Melanocyte of skin (primary cell): ENCODE measurements around the gene COL7A1. TPM values are rescaled to one million over a fixed set of nuclear protein-coding genes. Genes with fewer than 3 reads are reported as not detected.

Experiments
- small RNA-seq, 2 donors: library from RNA; depleted of rRNA; stranded (forward); fragments of <200 nt; gene quantifications; one replicate each; pipeline ENCODE3, GENCODE V24; 2012
- total RNA-seq, 2 donors: library from RNA; depleted of rRNA; stranded (reverse); fragments of >200 nt; gene quantifications; 2 replicates each; pipeline ENCODE4 v1.2.3, GENCODE V29; 2012

The COL7A1 gene
- 1 to 10 TPM; 2.0 to 2.1 TPM for total RNA-seq

GRCh38 chr3:48595075-48595525 is at the start of gene COL7A1:
Gene COL7A1 (minus strand): TSS chr3:48595329. CDS start chr3:48595159, 170 bp downstream.

DNA sequence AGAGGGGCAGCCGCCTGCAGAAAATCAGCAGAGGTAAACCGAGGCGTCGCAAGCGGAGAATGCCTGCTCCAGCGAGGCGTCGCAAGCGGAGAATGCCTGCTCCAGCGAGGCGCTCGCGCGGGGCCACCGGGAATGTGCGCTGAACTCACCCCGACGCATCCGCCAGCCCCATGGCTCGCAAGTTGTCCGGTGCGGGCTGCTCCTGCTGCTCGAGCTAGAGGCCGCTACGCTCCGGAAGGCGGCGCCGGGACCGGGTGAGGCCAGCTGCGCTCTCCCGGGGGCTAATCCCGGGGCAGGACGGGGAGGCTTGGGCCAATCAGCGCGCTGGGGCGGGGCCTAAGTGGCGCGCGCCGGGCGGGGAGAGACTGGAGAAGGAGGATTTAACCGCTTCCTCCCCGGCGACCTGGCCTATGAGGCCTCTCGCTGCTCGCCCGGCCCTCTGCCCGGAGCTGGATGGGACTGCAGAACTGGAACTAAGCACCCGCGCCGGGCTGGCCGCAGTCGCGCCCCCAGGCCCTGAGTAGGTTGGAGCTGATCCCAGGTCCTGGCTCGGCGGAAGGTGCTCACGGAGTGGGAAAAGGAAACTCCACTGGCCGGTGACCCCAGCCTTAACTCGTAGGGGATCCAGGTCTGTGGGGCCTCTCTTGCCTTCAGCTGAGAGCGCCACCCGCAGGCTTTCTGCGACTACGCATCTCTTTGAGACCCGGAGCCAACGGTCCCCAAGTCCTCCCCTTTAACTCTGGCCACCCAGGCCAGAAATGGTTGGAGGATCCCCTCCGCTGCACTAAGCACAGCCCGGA is 40.3 kb upstream of the COL7A1 start, which contains the start of gene SLC26A6:
Gene SLC26A6 (minus strand): TSS at position 240 of the 800 bp plus-strand sequence. CDS start 68 bp downstream, at position 172.

GRCh38 chr3:48621461-48621869 is 26.3 kb upstream of the COL7A1 start, which contains the start of gene TMEM89:
Gene TMEM89 (minus strand): TSS chr3:48621769. CDS start chr3:48621756, 13 bp downstream.

GRCh38 chr3:48609088-48610005 is 14.2 kb upstream of the COL7A1 start, which contains the start of gene UQCRC1:
Gene UQCRC1 (minus strand): TSS chr3:48609646. CDS start chr3:48609620, 26 bp downstream.

GRCh38 chr3:48563382-48563918 is 31.7 kb downstream of the COL7A1 start, which contains the start of gene UCN2:
Gene UCN2 (minus strand): TSS chr3:48563781. CDS start chr3:48563124, 657 bp downstream.

GRCh38 chr3:48556796-48557626 is 38.1 kb downstream of the COL7A1 start, which contains the start of gene PFKFB4:
Gene PFKFB4 (minus strand): TSS chr3:48556803. CDS start chr3:48556777, 26 bp downstream.

Small RNAs within 50 kb of the gene (small RNA-seq; reads per million reads assigned to genes)
- gene MIR6823, result 0.73 to 1.5 reads per million in 2 donors

Other genes with a start within 250 kb of the COL7A1 start
- under 1 TPM in 1 of 2 donors, not detected in 1; 0.33 TPM for gene FBXW12, start 223.1 kb downstream of the COL7A1 start, total RNA-seq
- 10 to 100 TPM in 1 of 2 donors, 1 to 10 TPM in 1; 7.0 to 11.7 TPM for gene PLXNB1, start 165.2 kb downstream of the COL7A1 start, total RNA-seq
- 10 to 100 TPM; 20.3 to 33.0 TPM for gene CCDC51, start 155.2 kb downstream of the COL7A1 start, total RNA-seq
- 100 to 1,000 TPM; 130 to 187 TPM for gene TMA7, start 155.1 kb downstream of the COL7A1 start, total RNA-seq
- gene ATRIP, start 148.6 kb downstream of the COL7A1 start, total RNA-seq, result 1 to 10 TPM; 6.2 to 10.0 TPM
- 100 to 1,000 TPM; 101 to 125 TPM for gene SHISA5, start 91.2 kb downstream of the COL7A1 start, total RNA-seq
- 10 to 100 TPM; 13.8 to 66.3 TPM for gene PFKFB4, start 38.5 kb downstream of the COL7A1 start, total RNA-seq
- gene UCN2, start 31.5 kb downstream of the COL7A1 start, total RNA-seq, result 10 to 100 TPM in 1 of 2 donors, under 1 TPM in 1; 0.34 to 62.3 TPM
- gene UQCRC1, start 14.3 kb upstream of the COL7A1 start, total RNA-seq, result 100 to 1,000 TPM; 317 to 434 TPM
- not detected for gene TMEM89, start 26.4 kb upstream of the COL7A1 start, total RNA-seq
- 10 to 100 TPM; 40.3 to 65.6 TPM for gene SLC26A6, start 40.1 kb upstream of the COL7A1 start, total RNA-seq
- 1 to 10 TPM in 1 of 2 donors, under 1 TPM in 1; 0.33 to 1.4 TPM for gene CELSR3, start 67.6 kb upstream of the COL7A1 start, total RNA-seq
- 10 to 100 TPM; 13.1 to 16.7 TPM for gene NCKIPSD, start 90.6 kb upstream of the COL7A1 start, total RNA-seq
- 10 to 100 TPM; 37.3 to 39.9 TPM for gene IP6K2, start 121.9 kb upstream of the COL7A1 start, total RNA-seq